ENCODE data around the gene PLCZ1. TPM values are rescaled to one million over a fixed set of nuclear protein-coding genes. Genes with fewer than 3 reads are reported as not detected.

The PLCZ1 gene
- total and polyA plus RNA-seq, 11 donors = 0.42 to 0.61 TPM; not detected in 9

DNA sequence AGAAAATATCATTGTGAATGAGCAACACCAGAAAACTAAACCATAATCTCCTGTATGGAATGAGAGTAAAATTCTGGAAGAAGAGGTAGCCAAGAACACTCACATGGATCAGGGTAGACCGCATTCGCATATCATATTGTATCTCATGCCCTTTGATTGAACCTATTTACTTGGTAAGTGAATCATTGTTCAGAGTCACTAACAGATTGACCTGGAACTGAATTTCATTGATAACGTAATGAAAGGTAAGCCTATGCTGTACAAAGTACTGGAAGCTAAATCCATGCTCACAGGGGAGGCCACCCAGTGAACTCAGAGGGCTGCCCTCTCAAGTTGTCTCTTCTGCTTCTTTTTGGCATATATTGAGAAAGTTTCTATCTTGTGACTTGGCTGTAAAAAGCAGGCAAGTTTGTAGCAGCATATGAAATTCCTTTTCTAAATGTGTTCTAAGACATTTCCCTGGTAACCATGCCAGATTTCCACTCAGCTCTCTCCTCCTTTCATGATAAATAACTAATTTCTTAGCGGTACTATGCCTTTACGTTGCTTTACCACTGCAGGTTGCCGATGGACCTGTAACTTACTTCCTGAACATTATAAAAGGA lies 91.4 kb downstream of the PLCZ1 start:
- intact Hi-C loops (cut with DNase I) = no loop called here
- ATAC-seq = no peak
- no peak overlapping the region for H3K4me3 ChIP-seq
- no peaks in the 10 kb centered on the region for H3K9me3 ChIP-seq
- no peaks in the 10 kb centered on the region for H3K36me3 ChIP-seq
- no peak for TF ChIP-seq POLR2A (IDR thresholded peaks at IDR 0.05)
- TF ChIP-seq, protein P1, sequence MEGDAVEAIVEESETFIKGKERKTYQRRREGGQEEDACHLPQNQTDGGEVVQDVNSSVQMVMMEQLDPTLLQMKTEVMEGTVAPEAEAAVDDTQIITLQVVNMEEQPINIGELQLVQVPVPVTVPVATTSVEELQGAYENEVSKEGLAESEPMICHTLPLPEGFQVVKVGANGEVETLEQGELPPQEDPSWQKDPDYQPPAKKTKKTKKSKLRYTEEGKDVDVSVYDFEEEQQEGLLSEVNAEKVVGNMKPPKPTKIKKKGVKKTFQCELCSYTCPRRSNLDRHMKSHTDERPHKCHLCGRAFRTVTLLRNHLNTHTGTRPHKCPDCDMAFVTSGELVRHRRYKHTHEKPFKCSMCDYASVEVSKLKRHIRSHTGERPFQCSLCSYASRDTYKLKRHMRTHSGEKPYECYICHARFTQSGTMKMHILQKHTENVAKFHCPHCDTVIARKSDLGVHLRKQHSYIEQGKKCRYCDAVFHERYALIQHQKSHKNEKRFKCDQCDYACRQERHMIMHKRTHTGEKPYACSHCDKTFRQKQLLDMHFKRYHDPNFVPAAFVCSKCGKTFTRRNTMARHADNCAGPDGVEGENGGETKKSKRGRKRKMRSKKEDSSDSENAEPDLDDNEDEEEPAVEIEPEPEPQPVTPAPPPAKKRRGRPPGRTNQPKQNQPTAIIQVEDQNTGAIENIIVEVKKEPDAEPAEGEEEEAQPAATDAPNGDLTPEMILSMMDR (IDR thresholded peaks at IDR 0.05) = no peak
- H3K4me1 ChIP-seq = peaks cover 0 to 9% (median 0%) of the 10 kb centered on the region in 12 donors
- DNase-seq = no peak
- WGBS, 4 donors = 78 to 87% (median 83%) methylated on average over 6 of the region's 6 CpGs
- no peaks in the 10 kb centered on the region for H3K27me3 ChIP-seq
- no peak overlapping the region for H3K27ac ChIP-seq

DNA sequence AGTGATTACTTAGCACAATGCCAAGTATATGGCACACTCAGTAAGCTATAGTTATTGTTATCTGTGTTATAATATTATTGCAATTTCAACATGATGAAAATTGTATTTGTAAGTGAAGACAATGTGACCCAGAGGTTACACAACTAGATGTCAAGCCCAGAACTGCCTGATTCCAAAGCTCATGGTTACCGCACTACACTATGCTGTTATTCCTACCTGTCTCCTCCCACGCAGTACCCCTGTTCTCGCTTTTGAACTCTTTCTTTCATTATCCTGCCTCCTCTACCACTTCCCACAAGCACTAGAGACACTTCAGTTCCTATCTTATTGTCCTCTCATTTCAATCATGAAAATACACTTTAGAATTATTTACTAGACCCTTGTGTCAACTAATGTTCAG lies 93.2 kb downstream of the PLCZ1 start:
- H3K4me3 ChIP-seq = no peak overlapping the region
- ATAC-seq (no peak), DNase-seq (no peak)
- no peak overlapping the region for H3K27ac ChIP-seq
- TF ChIP-seq, protein P1 (IDR thresholded peaks at IDR 0.05) = no peak
- TF ChIP-seq POLR2A (IDR thresholded peaks at IDR 0.05) = no peak
- H3K4me1 ChIP-seq = peaks cover 0 to 9% (median 0%) of the 10 kb centered on the region in 12 donors
- intact Hi-C loops (cut with DNase I) = no loop called here
- no peaks in the 10 kb centered on the region for H3K9me3 ChIP-seq
- H3K27me3 ChIP-seq = no peaks in the 10 kb centered on the region
- no peaks in the 10 kb centered on the region for H3K36me3 ChIP-seq
- 88 to 92% (median 91%) methylated on average over 3 of the region's 3 CpGs for WGBS, 4 donors

DNA sequence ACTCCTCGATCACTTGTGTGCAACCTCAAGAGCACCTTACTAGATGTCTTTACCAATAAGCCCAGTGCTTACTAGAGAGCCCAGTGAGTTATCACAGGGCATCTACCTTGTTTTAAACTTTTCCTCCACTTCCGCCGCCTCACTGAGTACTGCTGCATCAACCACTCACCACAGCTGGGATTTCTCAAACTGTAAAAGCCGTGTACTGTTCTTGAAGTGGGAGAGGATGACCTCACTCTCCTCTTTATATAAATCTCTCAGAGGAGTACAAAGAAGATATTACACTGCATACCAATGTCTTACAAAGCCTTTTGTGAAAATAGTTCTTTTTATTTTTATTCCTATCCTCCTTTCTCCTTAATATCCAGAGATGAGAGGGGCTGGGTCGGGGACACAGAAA lies 94.1 kb downstream of the PLCZ1 start:
- no peak for DNase-seq
- no peaks in the 10 kb centered on the region for H3K9me3 ChIP-seq
- WGBS, 4 donors = 40 to 59% (median 54%) methylated on average over 5 of the region's 5 CpGs
- H3K36me3 ChIP-seq = no peaks in the 10 kb centered on the region
- H3K4me3 ChIP-seq = no peak overlapping the region
- no peaks in the 10 kb centered on the region for H3K27me3 ChIP-seq
- ATAC-seq = peak in 3 of 4 donors; percentile 67 to 81 (median 72)
- intact Hi-C loops (cut with DNase I) = no loop called here
- peaks cover 0 to 9% (median 0%) of the 10 kb centered on the region in 12 donors for H3K4me1 ChIP-seq
- TF ChIP-seq, protein P1 (IDR thresholded peaks at IDR 0.05) = no peak
- no peak for TF ChIP-seq POLR2A (IDR thresholded peaks at IDR 0.05)
- no peak overlapping the region for H3K27ac ChIP-seq

DNA sequence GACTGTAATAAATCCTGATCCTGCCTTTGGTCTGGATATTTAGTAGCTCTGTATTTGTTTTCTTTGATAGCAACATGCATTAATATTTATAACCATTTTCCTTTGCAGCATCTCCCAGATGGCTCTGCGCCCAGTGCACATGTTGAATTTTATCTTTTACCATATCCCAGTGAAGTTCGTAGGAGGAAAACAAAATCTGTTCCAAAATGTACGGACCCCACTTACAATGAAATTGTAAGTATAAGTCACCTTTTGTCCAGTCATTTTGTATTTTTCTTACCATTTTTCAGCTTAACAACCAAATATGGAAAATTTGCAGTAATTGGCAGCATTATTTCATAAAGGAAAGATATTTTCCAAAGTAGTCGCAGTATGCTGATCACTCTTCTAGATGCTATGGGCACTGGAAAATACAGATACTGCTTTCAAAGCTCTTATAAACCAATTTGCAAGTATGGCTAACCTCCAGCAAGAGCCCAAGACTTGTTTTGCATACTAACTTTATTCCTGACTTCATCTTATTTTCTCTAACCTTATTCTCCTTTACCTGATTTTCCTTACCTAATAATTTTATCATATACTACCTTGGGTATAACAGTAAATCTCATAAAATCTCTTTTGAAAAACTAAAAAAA lies 97.4 kb downstream of the PLCZ1 start:
- Histone ChIP-seq H3K4me3 (no peak overlapping the region), H3K36me3 (no peaks in the 10 kb centered on the region), H3K4me1 (peaks cover 0 to 9% (median 0%) of the 10 kb centered on the region in 12 donors), H3K27ac (no peak overlapping the region), H3K27me3 (no peaks in the 10 kb centered on the region), H3K9me3 (no peaks in the 10 kb centered on the region)
- intact Hi-C loops (cut with DNase I) = no loop called here
- no peak for ATAC-seq
- 50 to 66% (median 58%) methylated on average over 4 of the region's 4 CpGs for WGBS, 4 donors
- TF ChIP-seq, protein P1 (IDR thresholded peaks at IDR 0.05) = no peak
- TF ChIP-seq POLR2A (IDR thresholded peaks at IDR 0.05) = no peak
- DNase-seq = no peak
